ENCODE results near the gene DIS3L2. TPM values are rescaled to one million over a fixed set of nuclear protein-coding genes. Genes with fewer than 3 reads are reported as not detected.
A peak's percentile ranks its signal among the peaks of the same experiment; 100 is the strongest.

Gene DIS3L2
- total RNA-seq, 1 donor: 30.7 TPM

DNA sequence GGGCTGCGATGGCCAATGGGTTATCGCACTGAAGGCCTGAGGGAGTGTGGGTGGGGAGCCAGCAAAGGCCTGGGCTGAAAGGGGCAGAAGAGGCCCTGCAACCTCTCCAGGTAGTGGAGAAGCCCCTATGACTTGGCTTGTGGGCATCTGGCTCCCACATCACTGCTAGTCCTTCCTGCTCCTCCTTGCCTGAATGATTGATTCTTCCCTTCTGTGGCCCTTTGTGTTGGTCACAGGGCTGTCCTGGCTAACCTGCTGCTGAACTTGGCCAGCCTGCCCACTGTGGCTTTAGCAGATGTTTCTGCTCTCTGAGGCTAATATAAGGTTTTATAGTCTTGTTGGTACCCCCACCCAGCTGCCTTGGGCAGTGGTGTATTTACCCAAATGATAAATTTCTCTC lies 280.8 kb downstream of the DIS3L2 start:
- DNase-seq (ENCODE audit: low read depth): no peak
- TF ChIP-seq, protein P1, sequence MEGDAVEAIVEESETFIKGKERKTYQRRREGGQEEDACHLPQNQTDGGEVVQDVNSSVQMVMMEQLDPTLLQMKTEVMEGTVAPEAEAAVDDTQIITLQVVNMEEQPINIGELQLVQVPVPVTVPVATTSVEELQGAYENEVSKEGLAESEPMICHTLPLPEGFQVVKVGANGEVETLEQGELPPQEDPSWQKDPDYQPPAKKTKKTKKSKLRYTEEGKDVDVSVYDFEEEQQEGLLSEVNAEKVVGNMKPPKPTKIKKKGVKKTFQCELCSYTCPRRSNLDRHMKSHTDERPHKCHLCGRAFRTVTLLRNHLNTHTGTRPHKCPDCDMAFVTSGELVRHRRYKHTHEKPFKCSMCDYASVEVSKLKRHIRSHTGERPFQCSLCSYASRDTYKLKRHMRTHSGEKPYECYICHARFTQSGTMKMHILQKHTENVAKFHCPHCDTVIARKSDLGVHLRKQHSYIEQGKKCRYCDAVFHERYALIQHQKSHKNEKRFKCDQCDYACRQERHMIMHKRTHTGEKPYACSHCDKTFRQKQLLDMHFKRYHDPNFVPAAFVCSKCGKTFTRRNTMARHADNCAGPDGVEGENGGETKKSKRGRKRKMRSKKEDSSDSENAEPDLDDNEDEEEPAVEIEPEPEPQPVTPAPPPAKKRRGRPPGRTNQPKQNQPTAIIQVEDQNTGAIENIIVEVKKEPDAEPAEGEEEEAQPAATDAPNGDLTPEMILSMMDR (IDR thresholded peaks at IDR 0.05; ENCODE audit: insufficient read depth, low read depth, low read length): no peak
- no peak overlapping the region for H3K4me3 ChIP-seq (ENCODE audit: low read depth, low read length)

DNA sequence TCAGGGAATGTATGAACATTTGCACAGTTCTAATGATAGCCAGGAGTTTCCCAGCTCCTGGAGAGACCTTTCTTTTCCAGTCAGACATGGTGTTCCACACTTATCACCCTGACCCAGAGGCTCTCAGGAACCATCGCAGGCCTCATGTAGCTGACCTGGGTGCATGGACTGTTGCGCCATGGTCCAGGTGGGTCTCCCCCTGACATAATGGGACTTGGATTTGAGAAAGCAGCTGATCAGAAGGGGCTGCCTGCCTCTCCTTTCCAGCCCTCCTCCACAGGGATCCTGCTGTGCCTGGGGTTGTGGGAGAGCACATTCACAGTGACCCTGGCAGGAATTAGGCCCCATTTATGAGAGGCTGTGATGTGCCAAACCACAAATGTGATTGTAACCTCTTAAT lies 283.6 kb downstream of the DIS3L2 start:
- no peak overlapping the region for H3K4me3 ChIP-seq (ENCODE audit: low read depth, low read length)
- DNase-seq (ENCODE audit: low read depth): no peak
- TF ChIP-seq, protein P1 (IDR thresholded peaks at IDR 0.05; ENCODE audit: insufficient read depth, low read depth, low read length): no peak

DNA sequence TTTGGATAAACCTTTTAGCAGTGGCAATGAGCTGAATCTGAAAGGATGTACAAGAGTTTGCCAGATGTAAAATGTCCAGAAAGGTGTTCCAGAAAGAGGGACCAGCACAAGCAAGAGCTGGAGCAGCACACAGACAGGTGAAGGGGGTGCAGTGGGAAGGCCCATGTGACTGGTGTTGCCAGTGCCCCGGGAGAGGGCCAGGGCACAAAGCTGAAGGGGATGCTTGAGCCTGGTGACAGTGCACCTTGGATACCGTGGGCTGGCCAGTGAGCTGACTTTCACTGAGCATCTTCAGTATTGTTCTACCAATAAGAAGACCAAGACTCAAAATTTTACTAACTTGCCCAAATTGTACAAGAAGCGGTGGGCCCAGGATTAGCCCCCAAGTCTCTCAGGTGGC lies 284.7 kb downstream of the DIS3L2 start:
- no peak overlapping the region for H3K4me3 ChIP-seq (ENCODE audit: low read depth, low read length)
- no peak for DNase-seq (ENCODE audit: low read depth)
- TF ChIP-seq, protein P1 (IDR thresholded peaks at IDR 0.05; ENCODE audit: insufficient read depth, low read depth, low read length): no peak

DNA sequence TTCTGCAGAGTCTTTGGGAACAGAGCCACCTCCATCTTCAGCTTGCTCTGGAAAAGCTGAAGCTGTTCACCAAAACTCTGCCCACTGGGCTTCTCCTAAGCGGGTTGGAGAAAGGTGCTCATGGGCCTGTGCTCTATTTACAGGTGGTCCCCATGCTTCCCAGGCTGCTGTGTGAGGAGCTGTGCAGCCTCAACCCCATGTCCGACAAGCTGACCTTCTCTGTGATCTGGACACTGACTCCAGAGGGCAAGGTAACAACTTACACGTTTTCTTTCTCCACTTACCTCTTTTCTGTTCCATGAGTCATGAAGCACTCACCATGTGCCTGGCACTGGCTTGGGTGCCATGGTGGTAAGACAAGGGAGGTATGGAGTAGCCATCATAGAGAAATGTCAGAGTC lies 287.6 kb downstream of the DIS3L2 start:
- H3K4me3 ChIP-seq (ENCODE audit: low read depth, low read length): no peak overlapping the region
- DNase-seq (ENCODE audit: low read depth): no peak
- TF ChIP-seq, protein P1 (IDR thresholded peaks at IDR 0.05; ENCODE audit: insufficient read depth, low read depth, low read length): no peak

DNA sequence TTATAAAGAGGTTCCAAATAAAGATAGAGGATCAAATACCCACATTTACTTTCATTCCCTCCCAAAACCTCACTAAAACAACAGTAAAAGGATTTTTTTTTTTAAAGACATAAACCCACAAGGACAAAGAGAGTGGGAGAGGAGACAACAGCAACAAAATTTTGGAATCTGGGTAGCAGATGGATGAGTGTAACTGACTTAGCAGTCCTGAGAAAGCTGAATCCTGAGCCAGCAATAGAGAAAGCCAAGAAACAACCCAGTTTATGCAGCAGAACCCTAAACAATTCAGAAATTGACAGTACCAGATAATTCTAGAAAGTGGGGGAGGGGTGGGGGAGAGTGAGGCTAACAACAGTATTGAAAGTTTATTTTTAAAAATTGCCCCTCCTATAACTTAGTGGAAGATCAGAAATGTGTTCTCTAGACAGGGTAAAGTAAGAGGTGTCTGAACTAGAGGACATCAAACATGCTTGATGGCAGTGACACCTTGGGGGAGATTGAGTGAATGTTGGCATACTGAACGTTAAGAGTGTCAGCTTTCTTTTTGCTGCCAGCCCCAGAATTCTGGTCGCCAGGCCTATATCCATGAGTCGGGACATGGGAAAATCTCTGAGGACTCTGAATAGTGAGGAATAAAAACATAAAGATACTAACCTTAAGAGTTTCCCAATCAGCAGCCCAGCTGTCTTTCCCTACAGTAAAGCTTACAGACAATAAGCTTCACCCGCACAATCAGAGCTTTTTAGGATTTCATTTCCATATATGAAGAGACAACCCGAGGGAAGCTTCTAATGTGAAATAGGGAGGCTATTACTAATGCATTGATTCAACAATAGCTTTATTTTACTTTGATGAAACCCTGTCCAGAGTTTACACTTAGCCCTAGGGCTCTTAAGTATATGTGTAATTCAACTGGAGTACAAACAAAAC lies 289.0 kb downstream of the DIS3L2 start:
- TF ChIP-seq, protein P1 (IDR thresholded peaks at IDR 0.05; ENCODE audit: insufficient read depth, low read depth, low read length): no peak
- no peak overlapping the region for H3K4me3 ChIP-seq (ENCODE audit: low read depth, low read length)
- peak; percentile 23 for DNase-seq (ENCODE audit: low read depth)

DNA sequence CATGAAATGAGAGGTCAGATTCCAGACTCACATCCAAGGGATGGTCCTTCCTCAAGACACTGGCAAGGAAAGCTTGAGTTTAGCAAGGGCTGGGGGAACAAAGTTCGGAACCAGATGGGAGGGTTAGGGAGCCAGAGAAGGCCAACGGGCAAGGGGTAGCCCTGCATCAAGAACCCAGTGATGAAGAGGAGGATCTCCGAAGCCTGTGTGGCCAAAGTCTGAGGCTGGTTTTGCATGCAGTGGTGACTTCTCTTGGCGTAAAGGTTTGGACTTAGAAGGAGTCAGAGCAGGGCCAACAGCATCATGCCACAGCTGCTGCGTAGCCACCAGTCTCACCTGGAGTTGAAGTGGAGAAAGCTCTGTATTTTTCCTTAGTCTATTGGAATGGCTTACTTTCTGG lies 293.5 kb downstream of the DIS3L2 start:
- TF ChIP-seq, protein P1 (IDR thresholded peaks at IDR 0.05; ENCODE audit: insufficient read depth, low read depth, low read length): no peak
- DNase-seq (ENCODE audit: low read depth): no peak
- H3K4me3 ChIP-seq (ENCODE audit: low read depth, low read length): no peak overlapping the region

All from fibroblast of villous mesenchyme (primary cell).